LNCaP clone FGC (cell line): ENCODE data around the gene NFIX.
"Not testable (repeated sequence)": the region's sequence is repeated elsewhere in the genome, so short reads cannot be mapped to it uniquely, and the experiment has no call there.

Source experiments
- DNase-seq: peaks from one replicate; pipeline ENCODE4 v3.0.0-alpha.2; 2011; ENCODE audit warnings: low read depth
- H3K4me3 ChIP-seq: 2 replicates; pipeline ENCODE4 v1.5.1; 2011; ENCODE audit warnings: mild to moderate bottlenecking, low read depth, low read length, control low read depth
- TF ChIP-seq, protein P1 (sequence below): IDR thresholded peaks from 2 replicates; pipeline ENCODE4 v1.5.1; 2012; ENCODE audit warnings: mild to moderate bottlenecking; ENCODE audit not compliant: control insufficient read depth, insufficient read depth; ENCODE audit errors: extremely low read depth

NFIX gene

DNA sequence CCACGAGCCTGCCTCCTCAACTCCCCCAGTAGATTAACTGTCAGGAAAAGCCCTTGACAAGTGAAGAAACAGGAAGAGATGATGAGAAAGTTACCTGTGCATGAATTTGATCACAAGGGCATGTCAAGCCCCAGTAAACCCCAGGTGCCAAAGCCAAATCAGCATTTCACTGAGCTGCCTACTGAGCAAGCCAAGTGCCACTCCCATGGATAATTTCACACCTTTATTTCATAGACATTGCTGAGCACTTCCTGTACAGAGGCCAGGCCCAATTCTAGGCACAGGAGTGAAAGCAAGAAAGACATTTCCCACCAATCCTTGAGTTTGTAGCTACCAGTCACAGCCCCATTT, 40.7 kb upstream of the NFIX start:
- DNase-seq: no peak
- TF ChIP-seq, protein P1, sequence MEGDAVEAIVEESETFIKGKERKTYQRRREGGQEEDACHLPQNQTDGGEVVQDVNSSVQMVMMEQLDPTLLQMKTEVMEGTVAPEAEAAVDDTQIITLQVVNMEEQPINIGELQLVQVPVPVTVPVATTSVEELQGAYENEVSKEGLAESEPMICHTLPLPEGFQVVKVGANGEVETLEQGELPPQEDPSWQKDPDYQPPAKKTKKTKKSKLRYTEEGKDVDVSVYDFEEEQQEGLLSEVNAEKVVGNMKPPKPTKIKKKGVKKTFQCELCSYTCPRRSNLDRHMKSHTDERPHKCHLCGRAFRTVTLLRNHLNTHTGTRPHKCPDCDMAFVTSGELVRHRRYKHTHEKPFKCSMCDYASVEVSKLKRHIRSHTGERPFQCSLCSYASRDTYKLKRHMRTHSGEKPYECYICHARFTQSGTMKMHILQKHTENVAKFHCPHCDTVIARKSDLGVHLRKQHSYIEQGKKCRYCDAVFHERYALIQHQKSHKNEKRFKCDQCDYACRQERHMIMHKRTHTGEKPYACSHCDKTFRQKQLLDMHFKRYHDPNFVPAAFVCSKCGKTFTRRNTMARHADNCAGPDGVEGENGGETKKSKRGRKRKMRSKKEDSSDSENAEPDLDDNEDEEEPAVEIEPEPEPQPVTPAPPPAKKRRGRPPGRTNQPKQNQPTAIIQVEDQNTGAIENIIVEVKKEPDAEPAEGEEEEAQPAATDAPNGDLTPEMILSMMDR: no peak
- H3K4me3 ChIP-seq: no peak overlapping the region

DNA sequence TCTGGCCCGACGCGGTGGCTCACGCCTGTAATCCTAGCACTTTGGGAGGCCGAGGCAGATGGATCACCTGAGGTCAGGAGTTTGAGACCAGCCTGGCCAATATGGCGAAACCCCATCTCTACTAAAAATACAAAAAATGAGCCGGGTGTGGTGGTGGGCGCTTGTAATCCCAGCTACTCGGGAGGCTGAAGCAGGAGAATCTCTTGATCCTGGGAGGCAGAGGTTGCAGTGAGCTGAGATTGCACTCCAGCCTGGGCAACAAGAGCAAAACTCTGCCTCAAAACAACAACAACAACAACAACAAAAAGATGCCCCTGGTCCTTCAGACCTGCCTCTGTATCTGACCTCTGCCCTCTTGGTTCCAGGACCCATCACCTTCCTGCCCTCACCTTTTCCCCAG, 39.7 kb upstream of the NFIX start:
- peak overlapping the region; percentile 96 for H3K4me3 ChIP-seq
- not testable (repeated sequence) for DNase-seq

DNA sequence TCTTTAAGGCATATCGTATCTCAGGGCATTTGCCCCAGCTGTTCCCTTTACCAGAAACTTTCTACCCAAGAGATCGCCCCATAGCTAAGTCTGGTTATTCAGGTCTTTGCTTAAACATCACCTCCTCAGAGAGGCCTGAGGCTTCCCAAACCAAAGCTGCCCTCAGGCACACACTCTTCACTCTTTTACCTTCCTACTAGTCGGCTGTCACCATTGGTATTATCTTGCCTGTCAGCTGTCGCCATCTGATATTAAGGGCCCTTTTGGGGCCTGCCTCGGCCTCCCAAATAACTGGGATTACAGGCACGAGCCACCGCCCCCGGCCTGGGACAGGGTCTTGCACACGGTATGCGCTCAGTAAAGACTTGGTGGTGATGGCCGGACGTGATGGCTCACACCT, 39.3 kb upstream of the NFIX start:
- no peak for DNase-seq
- peak overlapping the region; percentile 96 for H3K4me3 ChIP-seq
- TF ChIP-seq, protein P1: no peak

DNA sequence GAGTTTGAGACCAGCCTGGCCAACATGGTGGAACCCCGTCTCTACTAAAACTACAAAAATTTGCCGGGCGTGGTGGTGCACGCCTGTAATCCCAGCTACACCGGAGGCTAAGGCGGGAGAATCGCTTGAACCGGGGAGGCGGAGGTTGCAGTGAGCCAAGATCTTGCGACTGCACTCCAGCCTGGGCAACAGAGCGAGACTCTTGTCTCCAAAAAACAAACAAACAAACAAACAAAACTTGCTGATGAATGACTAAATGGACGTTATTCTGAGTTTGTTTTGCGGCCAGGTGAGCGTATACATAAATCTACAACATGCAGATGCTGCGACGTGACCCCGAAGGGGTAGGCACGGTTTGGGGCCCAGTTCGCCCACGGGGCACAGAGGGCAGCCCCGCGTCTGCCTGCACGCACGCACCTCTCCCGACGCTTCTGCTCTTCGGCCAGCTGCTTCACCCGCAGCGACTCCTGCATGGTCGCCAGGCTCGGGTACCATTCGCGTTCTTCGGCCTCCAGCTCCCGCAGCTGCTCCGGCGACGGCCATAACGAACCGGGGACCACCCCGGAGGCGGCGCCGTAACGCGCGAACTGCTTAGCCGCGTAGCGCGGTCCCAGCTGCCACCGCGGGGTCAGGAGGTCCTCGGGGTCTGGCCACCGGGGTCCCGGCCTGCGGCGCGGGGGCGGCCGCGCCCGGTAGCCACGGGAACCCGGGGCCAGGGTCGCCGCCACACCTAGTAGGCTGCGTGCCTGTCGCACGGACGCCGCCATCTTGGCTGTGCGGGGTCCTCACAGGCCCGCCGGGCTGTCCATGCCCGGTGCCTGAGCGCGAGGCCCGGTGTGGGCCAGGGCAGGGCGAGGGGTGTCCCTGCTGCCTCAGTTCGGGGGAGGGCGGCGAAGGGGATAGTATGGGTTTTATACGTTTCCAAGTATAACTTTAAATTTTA, 38.6 kb upstream of the NFIX start, which contains the start of gene GADD45GIP1:
Gene GADD45GIP1, minus strand, starts transcription at position 778 of the 943 bp plus-strand sequence. Its CDS starts 11 bp downstream, at position 767.
- peak; percentile 46 for DNase-seq
- TF ChIP-seq, protein P1: no peak
- peak within 1 kb of the TSS; percentile 96 for H3K4me3 ChIP-seq

DNA sequence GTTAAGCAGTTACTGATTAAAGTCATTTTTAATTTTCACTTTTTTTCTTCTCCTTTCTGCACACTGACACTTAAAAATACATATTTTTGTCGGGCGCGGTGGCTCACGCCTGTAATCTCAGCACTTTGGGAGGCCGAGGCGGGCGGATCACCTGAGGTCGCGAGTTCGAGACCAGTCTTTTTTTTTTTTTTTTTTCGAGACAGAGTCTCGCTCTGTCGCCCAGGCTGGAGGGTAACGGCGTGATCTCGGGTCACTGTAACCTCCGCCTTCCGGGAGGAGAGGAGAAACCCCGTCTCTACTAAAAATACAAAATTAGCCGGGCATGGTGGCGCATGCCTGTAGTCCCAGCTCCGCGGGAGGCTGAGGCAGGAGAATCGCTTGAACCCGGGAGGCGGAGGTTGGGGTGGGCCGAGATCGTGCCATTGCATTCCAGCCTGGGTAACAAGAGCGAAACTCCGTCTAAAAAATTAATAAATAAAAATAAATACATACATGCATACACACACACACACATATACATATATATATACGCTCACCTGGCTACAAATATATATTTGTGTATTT, 37.8 kb upstream of the NFIX start:
- not testable (repeated sequence) for DNase-seq

DNA sequence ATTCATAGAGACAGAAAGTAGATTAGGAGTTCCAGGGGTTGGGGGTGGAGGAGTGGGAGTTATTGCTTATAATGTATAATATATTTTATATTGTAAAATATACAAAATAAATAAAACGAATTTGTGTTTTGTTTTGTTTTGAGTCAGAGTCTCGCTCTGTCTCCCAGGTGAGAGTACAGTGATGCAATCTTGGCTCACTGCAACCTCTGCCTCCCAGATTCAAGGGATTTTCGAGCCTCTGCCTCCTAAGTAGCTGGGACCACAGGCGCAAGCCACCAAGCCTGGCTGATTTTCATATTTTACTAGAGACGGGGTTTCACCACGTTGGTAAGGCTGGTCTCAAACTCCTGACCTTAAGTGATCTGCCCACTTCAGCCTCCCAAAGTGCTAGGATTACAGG, 35.8 kb upstream of the NFIX start:
- DNase-seq: no peak
- TF ChIP-seq, protein P1: no peak
- H3K4me3 ChIP-seq: no peak overlapping the region

More for the DNA sequence above, 37.8 kb upstream of the NFIX start:
- H3K4me3 ChIP-seq: peak overlapping the region; percentile 96

DNA sequence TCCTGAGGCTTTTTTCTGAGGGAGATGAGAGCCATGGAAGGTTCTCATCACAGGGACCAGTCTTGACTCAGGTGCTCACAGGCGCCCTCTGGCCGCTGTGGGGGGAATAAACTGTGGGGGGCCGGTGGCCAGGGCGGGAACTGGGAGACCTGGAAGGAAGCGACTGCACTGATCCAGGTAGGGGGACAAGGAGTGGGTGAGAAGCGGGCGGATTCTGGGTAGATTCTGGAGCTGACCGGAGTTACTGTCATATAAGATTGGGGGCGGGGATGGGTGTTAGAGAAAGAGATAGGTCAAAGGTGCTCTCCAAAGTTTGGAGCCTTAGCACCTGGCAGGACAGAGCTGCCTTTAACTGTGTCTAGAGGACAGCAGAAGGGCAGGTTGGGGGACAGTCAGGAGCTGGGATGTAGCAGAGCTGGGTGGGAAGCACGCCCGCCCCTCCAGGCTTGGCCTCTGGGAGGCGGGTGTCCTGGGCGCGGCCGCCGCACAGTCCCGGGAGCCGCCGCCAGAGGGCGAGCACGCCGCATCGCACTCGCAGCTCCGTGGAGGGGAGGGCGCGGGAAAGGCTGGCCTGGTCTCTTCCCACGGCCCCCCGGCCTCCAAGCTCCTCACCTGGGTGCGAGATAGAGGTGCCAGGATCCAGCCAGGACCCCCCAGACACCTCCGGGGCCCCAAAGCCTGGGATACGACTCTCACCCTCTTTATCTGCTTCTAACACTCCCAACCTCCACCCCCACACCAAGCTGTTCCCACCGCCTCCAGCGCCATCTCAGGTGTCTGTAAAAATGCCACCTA, 30.1 kb upstream of the NFIX start:
- peak overlapping the region; percentile 52 for H3K4me3 ChIP-seq
- DNase-seq: no peak
- TF ChIP-seq, protein P1: peak; percentile 100
